ENCODE results near the gene MT1E.
A peak's percentile ranks its signal among the peaks of the same experiment; 100 is the strongest.
"Not testable (repeated sequence)": the region's sequence is repeated elsewhere in the genome, so short reads cannot be mapped to it uniquely, and the experiment has no call there.

MT1E gene

GRCh38 chr16:56607675-56608042 lies 17.9 kb upstream of the MT1E start:
- no peak for DNase-seq

- DNase-seq = peak; percentile 88
Measured at GRCh38 chr16:56608043-56608875, 17.3 kb upstream of the MT1E start, which contains the start of gene MT2A. TSS of gene MT2A (plus strand) at chr16:56608584. CDS start at chr16:56608656, 72 bp downstream.

- no peak for DNase-seq
Measured at GRCh38 chr16:56608876-56609462, 16.6 kb upstream of the MT1E start.

- peak; percentile 68 for DNase-seq
Measured at GRCh38 chr16:56609463-56609921, 16.1 kb upstream of the MT1E start.

DNA sequence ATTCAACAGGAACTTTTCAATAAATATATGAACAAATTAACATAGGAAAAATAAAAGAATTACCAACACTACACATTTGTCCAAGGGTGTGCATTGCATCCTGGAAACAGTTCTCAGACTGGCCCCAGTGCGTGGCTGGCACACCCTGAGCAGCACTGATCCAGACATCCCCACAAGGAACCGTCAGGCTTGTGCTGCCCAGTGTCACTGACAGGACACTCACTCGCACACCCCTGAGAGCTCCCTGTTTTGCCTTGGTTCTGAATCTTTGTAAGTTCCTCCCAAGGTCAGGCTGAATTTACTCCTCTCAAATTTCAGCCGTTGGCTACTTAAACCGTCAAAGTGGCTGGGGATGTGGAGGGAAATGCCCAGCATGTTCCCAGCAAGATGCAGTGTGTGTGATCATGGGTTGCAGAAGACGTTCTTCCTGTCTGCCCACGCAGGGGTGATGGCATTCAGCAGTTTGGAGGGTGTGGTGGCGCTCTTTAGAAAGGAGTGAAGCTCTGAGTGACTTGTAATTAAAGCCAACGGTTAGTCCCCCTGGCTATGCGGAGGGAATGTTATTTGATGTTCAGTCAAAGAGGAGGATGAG lies 15.5 kb upstream of the MT1E start:
- peak; percentile 78 for DNase-seq

DNA sequence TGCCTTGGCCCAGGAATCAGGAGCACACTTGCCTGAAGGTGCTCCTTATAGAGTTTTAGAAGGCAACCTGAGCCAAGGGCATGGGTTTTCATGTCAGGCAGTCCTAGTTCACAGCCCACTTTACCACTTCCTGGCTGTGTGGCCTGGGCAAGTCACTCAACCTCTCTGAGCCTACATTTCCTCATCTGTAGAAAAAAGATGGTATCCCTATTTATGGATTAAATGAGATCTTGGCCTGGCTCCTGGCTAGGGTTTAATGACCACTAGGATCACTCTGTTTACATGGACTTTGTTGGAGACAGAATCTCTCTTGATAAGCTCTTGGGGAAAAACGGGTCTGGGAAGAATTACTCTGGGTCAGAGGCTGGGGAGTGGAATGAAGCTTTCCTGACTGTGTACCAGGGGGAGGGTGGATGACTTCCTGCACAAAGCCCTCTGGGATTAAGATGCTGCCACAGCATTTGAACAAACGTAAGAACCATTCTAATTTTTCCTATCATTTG lies 14.9 kb upstream of the MT1E start:
- peak; percentile 49 for DNase-seq

DNA sequence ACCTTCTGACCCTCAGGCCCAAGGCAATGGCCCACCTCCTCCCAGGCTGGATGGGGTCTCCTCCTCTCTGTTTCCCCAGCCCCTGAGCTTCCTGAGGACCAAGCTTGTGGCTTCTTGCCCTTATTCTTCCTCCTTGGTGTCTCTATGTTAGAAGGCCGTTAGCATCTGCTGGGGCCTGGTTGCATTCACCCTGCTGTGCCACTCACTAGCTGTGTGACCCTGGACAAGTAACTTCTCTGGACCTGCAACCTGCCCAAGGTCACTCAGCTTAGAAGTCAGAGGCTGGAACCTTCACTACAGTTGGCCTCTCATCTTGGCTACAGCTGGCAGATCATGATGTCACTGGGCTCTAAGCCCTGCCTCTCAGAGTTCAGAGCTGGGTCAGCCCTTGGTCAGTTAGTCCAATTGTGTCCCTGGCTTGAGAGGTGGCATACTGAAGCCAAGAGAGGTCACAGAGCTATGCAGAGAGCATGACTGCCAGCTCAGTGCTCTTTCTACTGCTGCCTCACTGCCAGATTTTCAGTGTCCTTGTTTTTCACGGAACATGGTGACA lies 14.2 kb upstream of the MT1E start:
- DNase-seq = no peak

GRCh38 chr16:56613706-56614105 lies 11.9 kb upstream of the MT1E start:
- DNase-seq = no peak

- DNase-seq = no peak
Measured at GRCh38 chr16:56614549-56614991, 11.0 kb upstream of the MT1E start.

- no peak for DNase-seq
Measured at GRCh38 chr16:56615353-56615752, 10.2 kb upstream of the MT1E start.

DNA sequence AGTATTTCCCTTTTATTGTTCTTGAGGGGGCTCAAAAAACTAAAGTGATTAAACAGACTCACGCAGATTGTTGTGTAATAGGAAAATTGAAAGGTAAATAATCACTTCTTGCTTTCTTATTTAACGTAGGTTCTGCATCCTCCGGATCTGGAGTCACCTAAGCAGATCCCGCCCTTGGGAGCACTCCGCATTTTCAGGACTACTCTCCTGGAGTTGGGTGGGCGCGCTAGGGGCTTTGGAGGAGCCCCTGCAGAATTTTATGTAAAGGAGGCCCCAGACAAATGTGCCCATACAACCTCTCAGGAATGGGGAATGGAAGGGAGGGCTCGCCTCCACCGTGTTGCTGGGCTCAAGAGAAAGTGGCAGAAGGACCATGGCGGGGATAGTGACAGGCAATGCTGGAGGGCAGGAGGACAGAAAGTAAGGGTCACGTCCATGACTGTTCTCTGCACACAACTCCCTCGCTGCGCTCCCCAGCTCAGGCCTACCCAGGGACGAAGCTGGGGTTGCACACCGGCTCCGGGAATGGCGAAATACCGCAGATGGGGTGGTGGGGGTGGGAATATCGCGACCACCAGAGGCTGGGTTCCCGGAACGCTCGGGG lies 8.9 kb upstream of the MT1E start:
- DNase-seq = no peak

DNA sequence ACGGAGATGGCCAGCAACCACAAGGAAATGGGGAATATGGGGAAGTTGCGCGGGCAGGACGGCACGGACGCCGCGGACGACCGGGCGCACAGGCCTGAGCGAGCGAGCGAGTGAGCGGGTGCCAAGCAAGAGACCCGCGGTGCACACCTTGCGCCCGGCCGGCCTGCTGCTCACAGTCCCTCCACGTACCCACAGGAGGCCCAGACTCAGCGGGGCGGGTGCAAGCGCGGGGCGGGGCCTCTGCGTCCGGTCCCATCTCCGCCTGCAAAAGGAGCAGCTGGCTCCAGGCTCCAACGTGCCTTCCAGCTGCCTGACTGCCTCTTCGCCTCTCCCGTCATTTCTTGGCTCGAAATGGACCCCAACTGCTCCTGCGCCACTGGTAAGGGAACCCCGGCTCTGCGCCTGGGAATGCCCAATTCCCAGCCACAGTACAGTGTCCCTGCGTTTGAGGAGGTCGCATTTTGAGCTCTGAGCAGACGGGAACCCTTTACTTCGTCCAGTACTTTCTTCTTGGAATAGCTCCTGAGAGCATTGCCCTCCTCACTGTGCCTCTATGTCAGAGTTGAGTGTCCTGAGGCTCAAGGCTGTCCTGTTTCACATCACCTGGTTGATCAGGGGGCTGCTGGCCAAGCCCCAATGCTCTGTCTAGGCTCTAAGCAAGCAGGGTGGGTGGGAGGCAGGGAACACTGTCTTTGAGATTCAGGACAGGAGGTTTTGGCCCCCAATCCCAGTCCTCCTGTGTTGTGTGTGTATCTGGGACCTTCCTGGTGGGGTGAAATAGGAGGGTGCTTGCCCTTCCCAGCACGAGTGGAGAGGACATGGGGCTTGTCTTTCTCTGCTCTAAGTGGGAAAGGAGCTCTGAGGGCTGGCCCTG lies 8.1 kb upstream of the MT1E start:
- no peak for DNase-seq

GRCh38 chr16:56618138-56618537 lies 7.4 kb upstream of the MT1E start:
- no peak for DNase-seq

- no peak for DNase-seq
Measured at GRCh38 chr16:56620339-56620897, 5.2 kb upstream of the MT1E start.

DNA sequence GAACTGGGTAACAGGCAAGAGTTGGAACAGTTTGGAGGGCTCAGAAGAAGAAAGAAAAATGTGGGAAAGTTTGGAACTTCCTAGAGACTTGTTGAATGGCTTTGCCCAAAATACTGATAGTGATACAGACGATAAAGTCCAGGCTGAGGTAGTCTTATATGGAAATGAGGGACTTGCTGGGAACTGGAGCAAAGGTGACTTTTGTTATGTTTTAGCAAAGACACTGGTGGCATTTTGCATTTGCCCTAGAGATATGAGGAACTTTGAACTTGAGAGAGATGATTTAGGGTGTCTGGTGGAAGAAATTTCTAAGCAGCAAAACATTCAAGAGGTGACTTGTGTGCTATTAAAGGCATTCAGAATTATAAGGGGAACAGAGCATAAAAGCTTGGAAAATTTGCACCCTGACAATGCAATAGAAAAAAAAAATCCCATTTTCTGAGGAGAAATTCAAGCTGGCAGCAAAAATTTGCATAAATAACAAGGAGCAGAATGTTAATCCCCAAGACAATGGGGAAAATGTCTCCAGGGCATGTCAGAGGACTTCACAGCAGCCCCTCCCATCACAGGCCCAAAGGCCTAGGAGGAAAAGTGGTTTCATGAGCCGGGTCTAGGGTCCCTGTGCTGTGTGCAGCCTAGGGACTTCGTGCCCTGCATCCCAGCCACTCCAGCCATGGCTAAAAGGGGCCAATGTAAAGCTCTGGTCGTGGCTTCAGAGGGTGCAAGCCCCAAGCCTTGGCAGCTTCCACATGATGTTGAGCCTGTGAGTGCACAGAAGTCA lies 3.7 kb upstream of the MT1E start:
- DNase-seq = not testable (repeated sequence)

DNA sequence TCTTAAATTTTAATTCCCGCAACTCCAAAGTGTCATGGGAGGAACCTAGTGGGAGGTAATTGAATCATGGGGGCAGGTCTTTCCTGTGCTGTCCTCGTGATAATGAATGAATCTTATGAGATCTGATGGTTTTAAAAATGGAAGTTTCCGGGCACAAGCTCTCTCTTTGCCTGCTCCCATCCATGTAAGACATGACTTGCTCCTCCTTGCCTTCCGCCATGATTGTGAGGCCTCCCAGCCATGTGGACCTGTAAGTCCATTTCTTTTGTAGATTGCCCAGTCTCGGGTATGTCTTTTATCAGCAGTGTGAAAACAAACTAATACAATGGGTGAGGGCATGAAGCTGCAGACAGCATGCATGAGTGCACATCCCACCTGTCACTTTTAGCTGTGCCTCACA lies 2.4 kb upstream of the MT1E start:
- DNase-seq = not testable (repeated sequence)

DNA sequence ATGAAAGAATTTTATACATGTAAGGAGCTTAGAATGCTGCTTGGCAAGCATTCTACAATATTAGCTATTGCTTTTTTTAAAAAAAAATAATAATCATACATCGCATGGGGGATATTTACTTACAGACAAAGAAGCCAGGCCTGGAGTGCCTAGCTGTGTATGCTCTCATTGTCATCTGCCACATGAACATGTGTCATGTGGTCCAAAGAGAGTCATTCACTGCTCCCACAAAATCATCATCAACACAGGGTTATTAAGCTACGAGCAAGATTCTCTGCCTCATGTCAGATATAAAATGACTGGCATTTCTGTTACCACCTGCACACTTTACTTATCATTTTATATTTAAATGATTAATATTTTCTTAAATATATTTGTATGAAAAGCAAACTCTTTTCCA lies 1.9 kb upstream of the MT1E start:
- DNase-seq = no peak

GRCh38 chr16:56625943-56626654 lies 518 bp downstream of the MT1E start:
- no peak for DNase-seq

GRCh38 chr16:56626685-56627084 lies 1.1 kb downstream of the MT1E start:
- no peak for DNase-seq

Measured in stimulated activated naive CD4-positive, alpha-beta T cell treated with Interleukin-2 at 50 U/mL for 16 hours (primary cell).